HG02623 (cell line): Measurements from ENCODE around the gene APOD.

Experiments used
- ATAC-seq: cut with Tn5 transposase; IDR thresholded peaks from one replicate; pipeline ENCODE4 v1.9.1; 2021; ENCODE audit warnings: moderate library complexity; ENCODE audit not compliant: unreplicated experiment

APOD gene

DNA sequence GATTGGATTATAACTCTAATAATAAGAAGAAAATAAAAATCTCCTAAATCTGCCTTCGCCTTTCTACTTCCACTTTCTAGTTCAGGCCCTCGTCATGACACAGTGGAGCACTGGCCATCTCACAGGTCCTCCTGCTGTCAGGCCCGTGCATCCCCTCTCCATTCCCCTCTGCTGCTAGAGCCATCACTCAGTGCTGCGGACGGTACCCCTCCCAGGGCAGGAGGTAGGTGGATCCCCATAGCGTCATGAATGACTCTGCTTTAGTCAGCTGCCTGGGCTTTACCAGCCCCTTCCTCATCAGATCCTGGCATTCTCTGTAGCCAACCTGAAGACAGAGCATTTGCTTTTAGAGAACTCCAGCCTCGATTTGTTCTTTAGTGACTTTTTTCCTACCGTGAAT is 28.6 kb downstream of the APOD start:
- no peak for ATAC-seq

DNA sequence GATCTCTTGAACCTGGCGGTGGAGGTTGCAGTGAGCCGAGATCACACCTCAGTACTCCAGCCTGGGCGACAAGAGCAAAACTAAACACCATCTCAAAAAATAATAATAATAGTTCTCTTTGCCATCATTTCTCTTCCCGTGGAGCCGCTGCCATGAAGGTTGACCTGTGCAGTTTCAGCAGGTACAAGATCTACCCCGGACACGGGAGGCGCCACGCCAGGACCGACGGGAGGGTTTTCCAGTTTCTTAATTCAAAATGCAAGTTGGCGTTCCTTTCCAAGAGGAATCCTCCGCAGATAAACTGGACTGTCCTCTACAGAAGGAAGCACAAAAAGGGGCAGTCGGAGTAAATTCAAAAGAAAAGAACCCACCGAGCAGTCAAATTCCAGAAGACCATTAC is 29.3 kb downstream of the APOD start:
- no peak for ATAC-seq

DNA sequence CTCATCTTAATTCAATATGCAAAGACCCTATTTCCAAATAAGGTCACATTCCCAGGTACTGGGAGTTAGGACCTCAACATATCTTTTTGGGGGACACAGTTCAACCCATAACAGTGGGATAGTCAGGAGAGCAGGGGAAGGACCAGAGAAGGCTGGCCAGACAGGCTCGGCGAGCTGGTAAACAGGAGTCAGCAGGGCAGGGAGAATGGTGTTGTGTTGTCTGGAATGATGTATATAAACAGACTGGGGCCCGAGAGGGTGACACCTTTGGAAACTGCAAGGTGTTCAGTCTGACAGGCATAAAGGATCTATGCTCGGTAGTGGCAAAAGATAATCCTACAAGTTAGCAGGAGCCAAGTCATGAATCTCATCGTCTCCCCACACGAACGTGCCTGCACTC is 30.5 kb downstream of the APOD start:
- no peak for ATAC-seq

DNA sequence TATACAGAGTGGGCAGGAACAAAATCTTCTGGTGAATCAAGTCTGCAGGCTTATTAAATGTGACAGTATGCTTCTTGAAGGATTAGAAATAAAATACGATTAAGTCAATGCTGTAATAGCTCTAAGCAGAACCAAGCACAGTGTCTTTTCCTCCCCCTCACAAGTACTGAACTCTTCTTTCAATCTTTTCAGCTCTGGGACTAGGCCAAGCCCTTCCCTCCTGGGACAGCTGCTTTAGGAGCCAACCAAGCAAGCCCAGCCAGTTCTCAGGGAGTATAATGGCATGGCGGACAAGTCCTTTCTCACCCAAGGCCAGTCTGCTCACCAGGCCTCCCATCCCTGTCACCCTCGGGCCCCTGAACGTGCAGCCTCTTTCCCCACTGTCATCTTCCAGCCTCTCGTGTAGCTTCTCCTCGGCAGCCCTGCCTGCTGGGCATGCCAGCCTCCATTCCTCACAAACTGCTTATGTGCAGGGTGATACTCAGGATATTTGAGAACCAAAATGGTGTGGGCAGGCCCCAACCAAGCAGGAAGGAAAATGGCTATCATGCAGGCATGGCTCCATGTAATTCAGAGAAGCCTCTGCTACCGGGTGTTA is 32.3 kb downstream of the APOD start:
- ATAC-seq = no peak

DNA sequence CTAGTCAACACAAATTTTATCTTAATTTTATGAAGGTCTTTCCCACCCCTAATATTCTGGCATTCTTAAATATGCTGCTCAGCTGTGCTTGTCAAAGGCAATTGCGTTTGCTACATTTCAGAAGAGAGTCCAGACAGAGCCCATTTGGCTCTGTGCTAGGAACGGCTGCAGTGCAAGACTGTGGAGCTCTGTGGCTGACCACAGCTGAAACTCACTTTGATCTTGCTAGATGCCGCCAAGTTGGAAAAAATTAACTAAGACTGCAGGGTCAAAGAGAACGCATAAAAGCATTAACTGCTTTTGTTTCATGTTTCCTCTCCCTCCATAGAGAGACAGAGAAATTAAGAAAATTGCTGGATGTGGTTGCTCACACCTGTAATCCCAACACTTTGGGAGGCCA is 33.0 kb downstream of the APOD start:
- ATAC-seq = no peak

DNA sequence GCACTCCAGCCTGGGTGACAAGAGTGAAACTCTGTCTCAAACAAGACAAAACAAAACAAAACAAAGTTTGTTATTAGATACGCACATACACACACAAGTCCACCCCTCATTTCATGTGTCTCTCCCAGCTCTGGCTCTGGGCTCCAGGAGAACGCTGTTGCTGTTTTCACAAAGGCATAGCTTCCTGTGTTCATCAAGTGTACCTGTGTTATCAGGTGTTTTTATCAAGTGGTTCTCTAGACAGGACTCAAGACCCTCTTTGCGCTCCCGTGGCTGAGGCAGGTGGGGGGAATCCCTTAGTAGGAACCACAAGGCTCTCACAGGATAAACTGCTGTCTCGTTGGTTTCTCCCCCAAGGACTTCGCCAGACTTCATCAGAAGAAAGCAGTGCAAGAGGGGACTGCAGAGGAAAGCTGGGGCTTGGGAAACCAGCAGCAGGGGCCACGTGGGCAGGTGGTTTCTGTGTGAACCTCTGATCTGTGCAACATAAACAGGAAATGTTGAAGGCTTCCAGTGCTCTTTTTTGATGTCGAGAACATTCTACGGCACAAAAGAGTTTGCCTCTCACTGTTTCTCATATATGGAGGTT is 33.7 kb downstream of the APOD start:
- ATAC-seq = peak; percentile 84

DNA sequence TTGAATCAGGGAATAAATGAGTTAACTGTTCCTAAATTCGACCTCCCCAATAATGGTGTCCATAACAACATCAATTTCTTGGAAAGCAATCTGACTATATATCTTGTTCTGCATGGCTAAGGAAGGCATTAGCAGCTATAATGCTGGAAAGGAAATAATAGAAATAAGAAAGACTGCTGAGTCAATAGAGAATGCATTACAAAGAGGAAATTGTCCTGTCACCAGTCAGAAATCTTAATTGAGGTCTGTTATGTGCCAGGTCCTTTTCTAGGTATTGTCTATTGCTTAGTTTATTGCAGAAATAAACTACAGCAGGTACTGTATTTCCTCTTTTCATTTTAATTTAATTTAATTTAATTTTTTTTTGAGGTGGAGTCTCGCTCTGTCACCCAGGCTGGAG is 34.8 kb downstream of the APOD start:
- ATAC-seq = no peak

DNA sequence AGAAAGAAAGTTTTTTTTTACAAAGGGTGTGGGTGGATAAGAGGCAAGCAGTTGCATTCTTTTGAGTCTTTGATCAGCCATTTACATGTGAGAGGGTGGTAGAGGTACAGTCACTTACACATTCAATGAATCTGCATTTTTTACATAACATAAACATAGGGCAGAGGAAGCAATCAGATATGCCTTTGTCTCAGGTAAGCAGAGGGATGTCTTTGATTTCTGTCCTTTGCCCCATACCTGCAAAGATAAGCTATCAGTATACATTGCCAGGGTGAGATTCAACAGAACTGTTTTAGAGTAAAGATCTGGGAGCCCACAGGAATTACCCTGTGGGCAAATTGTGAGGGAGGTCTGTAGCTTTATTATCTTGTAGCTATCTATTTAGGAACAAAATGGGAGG is 35.2 kb downstream of the APOD start:
- ATAC-seq = no peak

- ATAC-seq = no peak
These were observed 35.7 kb downstream of the APOD start for GRCh38 chr3:195548006-195548405.

GRCh38 chr3:195546130-195546560 is 37.6 kb downstream of the APOD start:
- ATAC-seq = no peak

DNA sequence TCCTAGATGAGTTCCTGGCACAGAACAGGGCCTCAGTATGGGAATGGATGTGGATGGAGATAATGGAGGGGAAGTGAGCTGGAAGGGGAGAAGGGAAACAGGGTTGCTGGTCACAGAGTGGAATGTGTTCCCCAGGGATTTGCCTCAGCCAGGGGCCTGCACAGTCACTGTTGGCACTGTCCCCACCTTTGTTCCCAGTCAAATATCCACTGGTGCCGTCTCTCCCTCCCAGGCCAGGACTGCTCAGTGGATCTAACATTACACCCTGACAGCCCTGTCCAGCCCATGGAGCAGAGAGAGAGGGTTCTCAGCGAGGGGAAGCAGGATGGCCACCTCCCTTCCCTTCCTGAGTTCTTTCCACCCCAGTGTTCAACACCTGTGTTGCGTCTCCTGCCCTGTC is 39.1 kb downstream of the APOD start:
- no peak for ATAC-seq

DNA sequence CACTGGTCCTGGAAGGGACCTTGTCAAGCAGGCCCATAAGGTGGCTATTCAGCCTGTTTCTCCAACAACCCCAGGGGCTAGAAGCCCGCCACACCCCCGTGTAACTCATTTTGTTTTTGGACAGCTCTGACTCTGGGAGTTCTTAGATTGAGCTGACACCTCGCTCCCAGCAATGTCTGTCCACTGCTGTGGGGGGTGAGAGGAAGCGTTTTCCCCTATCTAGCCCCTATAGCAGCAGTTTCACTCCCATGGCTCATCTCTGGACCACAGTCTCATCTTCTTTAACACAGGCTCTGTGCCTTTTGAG is 39.6 kb downstream of the APOD start:
- no peak for ATAC-seq

DNA sequence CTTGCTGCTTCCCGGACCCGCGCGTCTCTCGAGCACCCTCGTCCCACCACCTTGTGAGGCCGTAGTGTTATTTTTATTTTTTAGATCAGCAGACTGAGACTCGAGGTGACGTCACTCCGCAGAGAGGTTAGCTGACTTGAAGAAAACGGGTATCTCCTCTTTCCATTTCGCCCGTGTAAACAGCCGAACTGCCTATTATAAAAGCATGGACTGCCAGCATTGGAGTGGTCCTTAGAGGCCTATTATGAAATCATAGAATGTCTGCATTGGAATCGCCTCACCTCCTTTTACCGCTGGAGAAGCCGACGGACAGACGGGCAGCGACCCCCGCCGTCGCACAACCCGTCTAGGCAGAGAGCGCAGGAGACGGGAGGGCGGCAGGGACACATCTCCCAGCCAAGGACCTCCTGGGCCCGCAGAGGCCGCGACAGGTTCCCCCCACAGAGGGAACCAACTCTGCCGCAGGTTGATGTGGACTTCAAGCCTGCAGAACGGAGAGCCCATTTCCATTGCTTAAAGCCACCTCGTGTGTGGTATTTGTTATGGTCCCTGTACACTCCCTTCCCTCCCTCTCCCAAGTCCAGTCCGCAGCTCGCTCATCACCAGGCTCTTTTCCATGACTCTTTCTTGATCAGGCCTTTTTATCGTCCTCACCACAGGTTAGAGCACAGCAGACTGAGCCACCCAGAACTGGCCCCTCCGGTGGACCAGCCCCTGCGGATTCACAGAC is 40.1 kb downstream of the APOD start:
- ATAC-seq = no peak

DNA sequence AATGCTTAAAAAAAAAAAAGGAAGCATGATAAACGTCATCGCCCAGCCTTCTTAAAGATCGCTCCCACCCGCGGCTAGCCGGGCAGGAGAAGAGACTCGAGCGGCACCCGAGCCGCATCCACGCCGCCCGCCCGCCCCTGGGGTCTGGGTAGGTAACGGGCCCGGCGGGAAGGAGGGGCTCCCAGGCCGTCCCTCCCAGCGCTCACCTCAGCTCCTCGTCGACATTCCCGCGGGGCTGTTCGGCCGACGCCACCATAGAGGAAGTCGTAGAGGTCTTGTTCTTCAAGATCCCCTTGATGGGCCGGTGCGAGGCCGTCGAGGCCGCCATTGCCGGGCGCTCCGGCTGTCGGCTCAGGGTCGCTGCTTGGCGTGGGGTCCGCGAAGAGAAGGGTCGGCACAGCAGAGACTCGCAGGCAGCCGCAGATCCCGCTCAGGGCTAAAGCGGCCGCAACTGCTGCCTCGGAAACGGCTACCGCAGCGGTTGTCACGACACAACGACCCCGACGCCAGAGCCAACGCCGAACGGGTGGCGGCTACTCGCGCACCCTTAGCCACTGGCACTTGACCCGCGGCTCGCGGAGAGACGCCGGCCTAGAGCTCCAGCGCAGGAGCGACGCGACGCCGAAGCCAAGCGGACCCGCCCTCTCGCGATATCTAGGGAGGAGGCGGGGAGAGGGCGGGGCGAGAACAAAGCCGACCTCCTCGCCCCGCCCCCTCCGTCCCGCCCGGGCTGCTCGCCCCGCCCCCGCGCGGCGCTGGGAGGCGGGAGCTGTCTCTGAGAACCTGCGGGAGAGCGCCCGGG is 40.8 kb downstream of the APOD start, which contains the start of gene PPP1R2:
Gene PPP1R2, minus strand, starts transcription at position 628 of the 802 bp plus-strand sequence. Its CDS starts 300 bp downstream, at position 328.
- peak; percentile 69 for ATAC-seq

- no peak for ATAC-seq
These were observed 41.4 kb downstream of the APOD start for GRCh38 chr3:195542316-195542697.

- ATAC-seq = no peak
These were observed 43.2 kb downstream of the APOD start for GRCh38 chr3:195540511-195540910.

DNA sequence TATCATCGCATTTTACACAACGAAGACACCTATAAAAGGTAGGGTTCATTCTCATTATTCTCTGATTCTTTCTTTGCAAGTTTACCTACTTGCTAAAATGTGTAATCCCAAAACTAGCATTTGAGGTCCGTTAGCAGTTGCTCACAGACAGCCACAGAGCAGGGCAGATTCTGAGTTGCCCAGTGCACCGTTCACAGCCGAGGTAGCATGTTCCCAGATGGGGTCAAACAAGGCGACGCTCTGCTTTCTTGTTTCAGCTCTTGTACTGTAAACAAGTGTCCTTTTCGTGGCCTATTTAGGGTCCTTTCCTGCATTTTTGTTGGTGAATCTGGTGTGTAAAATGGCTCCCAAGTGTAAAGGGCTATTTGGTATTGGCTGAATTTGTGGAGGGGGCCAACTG is 43.7 kb downstream of the APOD start:
- ATAC-seq = no peak

DNA sequence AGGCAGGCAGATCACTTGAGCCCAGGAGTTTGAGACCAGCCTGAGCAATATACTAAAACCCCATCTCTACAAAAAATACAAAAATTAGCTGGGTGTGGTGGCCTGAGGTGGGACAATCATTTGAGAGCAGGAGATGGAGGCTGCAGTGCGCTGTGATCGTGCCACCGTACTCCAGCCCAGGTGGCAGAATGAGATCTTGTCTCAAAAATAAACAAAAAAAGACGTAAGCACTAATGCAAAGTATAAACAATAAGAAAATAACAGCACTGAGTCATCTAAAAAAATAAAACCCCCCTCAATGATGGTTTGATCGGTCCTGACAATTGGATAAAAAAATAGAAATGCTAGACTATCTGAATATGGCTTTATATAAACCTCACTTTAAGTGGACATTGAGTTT is 44.3 kb downstream of the APOD start:
- no peak for ATAC-seq

- ATAC-seq = peak; percentile 63
These were observed 45.7 kb downstream of the APOD start for GRCh38 chr3:195537995-195538394.

DNA sequence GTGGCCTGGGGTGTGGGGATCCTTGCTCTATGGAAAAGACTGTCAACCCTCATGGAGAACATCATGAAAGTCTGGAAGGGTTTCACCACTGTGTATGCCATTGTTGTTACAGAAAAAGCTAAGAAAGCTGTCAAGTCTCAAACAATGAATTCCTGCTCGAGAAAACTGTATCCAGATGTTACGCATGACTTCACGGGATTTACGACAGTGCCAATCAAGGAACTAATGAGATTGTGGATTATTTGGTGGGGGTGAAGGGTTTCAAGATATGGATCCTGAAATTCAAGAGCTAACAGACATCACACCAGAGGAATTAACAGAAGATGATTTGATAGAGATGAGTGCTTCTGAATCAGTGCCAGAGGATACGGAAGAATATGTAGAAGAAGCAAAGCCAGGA is 48.4 kb downstream of the APOD start:
- ATAC-seq = no peak

GRCh38 chr3:195532834-195533233 is 50.9 kb downstream of the APOD start:
- no peak for ATAC-seq

GRCh38 chr3:195532345-195532744 is 51.4 kb downstream of the APOD start:
- no peak for ATAC-seq
